ENCODE results near the gene ZEB2.

GRCh38 chr2:144346229-144346628 lies 173.7 kb downstream of the ZEB2 start:
- TF ChIP-seq CTCF (IDR thresholded peaks at IDR 0.05) (no peak), POLR2A (IDR thresholded peaks at IDR 0.05) (no peak), POLR2AphosphoS5 (IDR thresholded peaks at IDR 0.05) (no peak), EP300 (IDR thresholded peaks at IDR 0.05) (no peak)

All from stomach (tissue), 4 donors.